SK-N-SH (cell line): ENCODE measurements around the gene SIK2.

Experiments used
- EP300 ChIP-seq, 2 experiments: IDR thresholded peaks; 2 replicates each; pipeline versions ENCODE4 v1.4.0 to v1.6.1; 2012; ENCODE audit warnings: borderline replicate concordance in 1 of 2, low read depth in 1 of 2, low read length in 1 of 2
- FOXJ3 ChIP-seq: sonication (generic); formaldehyde crosslinking; IDR thresholded peaks from 2 replicates; pipeline ENCODE4 v1.5.1; 2020; ENCODE audit warnings: mild to moderate bottlenecking, missing genetic modification reagents
- NRF1 ChIP-seq: IDR thresholded peaks from 2 replicates; pipeline ENCODE4 v1.6.1; 2012; ENCODE audit warnings: low read depth, mild to moderate bottlenecking, low read length
- POLR2AphosphoS5 ChIP-seq: IDR thresholded peaks from 2 replicates; pipeline ENCODE4 v1.6.1; 2012; ENCODE audit warnings: low read depth, low read length
- RFX5 ChIP-seq: IDR thresholded peaks from 2 replicates; pipeline ENCODE4 v1.6.1; 2012; ENCODE audit warnings: mild to moderate bottlenecking, improper control_type of control experiment, low read length
- SIN3A ChIP-seq: IDR thresholded peaks from 2 replicates; pipeline ENCODE4 v1.6.1; 2012; ENCODE audit warnings: low read depth, mild to moderate bottlenecking, low read length, moderate library complexity, borderline replicate concordance
- TAF1 ChIP-seq: IDR thresholded peaks from 2 replicates; pipeline ENCODE4 v1.6.1; 2012; ENCODE audit warnings: low read depth, mild to moderate bottlenecking, low read length, moderate library complexity, borderline replicate concordance
- TEAD4 ChIP-seq: IDR thresholded peaks from 2 replicates; pipeline ENCODE4 v1.4.0; 2012; ENCODE audit warnings: mild to moderate bottlenecking, borderline replicate concordance; ENCODE audit not compliant: insufficient read depth
- TF ChIP-seq, protein P1 (sequence below): fragments of 200-600 bp; sonication (generic); IDR thresholded peaks from 2 replicates; pipeline ENCODE4 v1.6.1; 2017; ENCODE audit warnings: antibody characterized with exemption, mild to moderate bottlenecking, moderate library complexity
- TF ChIP-seq, protein P2 (sequence below): IDR thresholded peaks from 2 replicates; pipeline ENCODE4 v1.4.0; 2012; ENCODE audit warnings: low read depth

DNA sequence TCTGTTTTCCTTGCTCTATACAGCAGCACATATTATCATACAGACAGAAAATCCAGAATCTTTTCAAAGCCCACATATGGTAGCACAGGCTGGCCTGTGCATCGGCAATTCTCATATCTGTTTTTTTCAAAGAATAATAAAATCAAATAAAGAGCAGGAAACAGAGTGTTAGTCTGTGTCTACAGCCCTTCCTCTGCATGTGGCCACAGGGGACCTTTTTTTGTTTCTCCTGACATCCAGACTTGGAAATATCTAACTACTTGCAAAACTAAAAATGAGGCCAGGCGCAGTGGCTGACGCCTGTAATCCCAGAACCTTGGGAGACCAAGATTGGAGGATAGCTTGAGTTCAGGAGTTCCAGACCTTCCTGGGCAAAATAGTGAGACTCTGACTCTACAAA, 41.4 kb upstream of the SIK2 start:
- TF ChIP-seq, protein P1, sequence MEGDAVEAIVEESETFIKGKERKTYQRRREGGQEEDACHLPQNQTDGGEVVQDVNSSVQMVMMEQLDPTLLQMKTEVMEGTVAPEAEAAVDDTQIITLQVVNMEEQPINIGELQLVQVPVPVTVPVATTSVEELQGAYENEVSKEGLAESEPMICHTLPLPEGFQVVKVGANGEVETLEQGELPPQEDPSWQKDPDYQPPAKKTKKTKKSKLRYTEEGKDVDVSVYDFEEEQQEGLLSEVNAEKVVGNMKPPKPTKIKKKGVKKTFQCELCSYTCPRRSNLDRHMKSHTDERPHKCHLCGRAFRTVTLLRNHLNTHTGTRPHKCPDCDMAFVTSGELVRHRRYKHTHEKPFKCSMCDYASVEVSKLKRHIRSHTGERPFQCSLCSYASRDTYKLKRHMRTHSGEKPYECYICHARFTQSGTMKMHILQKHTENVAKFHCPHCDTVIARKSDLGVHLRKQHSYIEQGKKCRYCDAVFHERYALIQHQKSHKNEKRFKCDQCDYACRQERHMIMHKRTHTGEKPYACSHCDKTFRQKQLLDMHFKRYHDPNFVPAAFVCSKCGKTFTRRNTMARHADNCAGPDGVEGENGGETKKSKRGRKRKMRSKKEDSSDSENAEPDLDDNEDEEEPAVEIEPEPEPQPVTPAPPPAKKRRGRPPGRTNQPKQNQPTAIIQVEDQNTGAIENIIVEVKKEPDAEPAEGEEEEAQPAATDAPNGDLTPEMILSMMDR = no peak
- TF ChIP-seq FOXJ3 (CRISPR knock-in tag) = no peak
- TF ChIP-seq, protein P2, sequence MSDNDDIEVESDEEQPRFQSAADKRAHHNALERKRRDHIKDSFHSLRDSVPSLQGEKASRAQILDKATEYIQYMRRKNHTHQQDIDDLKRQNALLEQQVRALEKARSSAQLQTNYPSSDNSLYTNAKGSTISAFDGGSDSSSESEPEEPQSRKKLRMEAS = no peak
- TF ChIP-seq SIN3A = no peak
- TF ChIP-seq EP300 (IDR thresholded peaks at IDR 0.05; ENCODE audit: borderline replicate concordance in 1 of 2, low read depth in 1 of 2, low read length in 1 of 2) = no peak
- TF ChIP-seq TAF1 = no peak
- no peak for TF ChIP-seq POLR2AphosphoS5
- no peak for TF ChIP-seq NRF1
- TF ChIP-seq RFX5 = no peak
- no peak for TF ChIP-seq TEAD4
